WTC11 (cell line): ENCODE data around the gene CHST15. TPM values are rescaled to one million over a fixed set of nuclear protein-coding genes. Genes with fewer than 3 reads are reported as not detected.

Experiments used
- ATAC-seq: fragments of 200-7000 bp; cut with Tn5 transposase; 2 replicates; pipeline ENCODE4 v1.10.0; 2021; ENCODE audit warnings: mild to moderate bottlenecking, moderate library complexity
- CTCF ChIA-PET: fragments of 300-600 bp; sonication (Branson Sonifier 250); formaldehyde crosslinking; loops from one replicate; lab custom pipeline; 2021; ENCODE audit warnings: antibody characterized with exemption; lab: Charles Lee
- POLR2A ChIA-PET: fragments of 350-600 bp; sonication (Branson Sonifier 250); formaldehyde crosslinking; loops from one replicate; lab custom pipeline; 2021; ENCODE audit warnings: antibody characterized with exemption; lab: Charles Lee
- DNase-seq: peaks from one replicate; pipeline ENCODE4 v3.0.0; 2021; ENCODE audit warnings: low spot score
- H3K27ac Mint-ChIP-seq: 2 replicates; pipeline ENCODE4 v1.8.0; 2021; ENCODE audit warnings: mixed read lengths
- H3K27me3 Mint-ChIP-seq: 2 replicates; pipeline ENCODE4 v1.8.0; 2021; ENCODE audit warnings: low read depth, mild to moderate bottlenecking, moderate library complexity, mixed read lengths
- H3K36me3 Mint-ChIP-seq: 2 replicates; pipeline ENCODE4 v1.8.0; 2021; ENCODE audit warnings: mixed read lengths
- H3K4me1 Mint-ChIP-seq: 2 replicates; pipeline ENCODE4 v1.8.0; 2022; ENCODE audit warnings: mixed read lengths
- H3K4me3 Mint-ChIP-seq: 2 replicates; pipeline ENCODE4 v1.8.0; 2021; ENCODE audit warnings: mild to moderate bottlenecking, moderate library complexity, mixed read lengths
- H3K9me3 Mint-ChIP-seq: 2 replicates; pipeline ENCODE4 v1.8.0; 2021; ENCODE audit warnings: mixed read lengths
- AFF4 ChIP-seq: sonication (generic); formaldehyde crosslinking; IDR thresholded peaks from 2 replicates; pipeline ENCODE4 v1.8.1; 2023; ENCODE audit warnings: mild to moderate bottlenecking, missing genetic modification reagents, borderline replicate concordance
- CTCF ChIP-seq: fragments of 200-600 bp; IDR thresholded peaks from 2 replicates; pipeline ENCODE4 v1.8.0; 2022; ENCODE audit warnings: antibody characterized with exemption
- E2F1 ChIP-seq: sonication (generic); formaldehyde crosslinking; IDR thresholded peaks from 2 replicates; pipeline ENCODE4 v1.8.0; 2022; ENCODE audit warnings: mild to moderate bottlenecking, missing genetic modification reagents
- EMX1 ChIP-seq: fragments of 250-450 bp; sonication (Bioruptor Pico); IDR thresholded peaks from 2 replicates; pipeline ENCODE4 v1.8.0; 2021; ENCODE audit warnings: mild to moderate bottlenecking
- FOXK1 ChIP-seq: sonication (generic); formaldehyde crosslinking; IDR thresholded peaks from 2 replicates; pipeline ENCODE4 v1.8.0; 2022; ENCODE audit warnings: mild to moderate bottlenecking, moderate library complexity, missing genetic modification reagents
- HMGA2 ChIP-seq: fragments of 250-450 bp; sonication (Bioruptor Pico); IDR thresholded peaks from 2 replicates; pipeline ENCODE4 v1.4.0; 2021; ENCODE audit warnings: mild to moderate bottlenecking, moderate library complexity
- IRF2 ChIP-seq: sonication (generic); formaldehyde crosslinking; IDR thresholded peaks from 2 replicates; pipeline ENCODE4 v1.8.0; 2022; ENCODE audit warnings: low read depth, missing genetic modification reagents, borderline replicate concordance
- KAT7 ChIP-seq: sonication (generic); formaldehyde crosslinking; IDR thresholded peaks from 2 replicates; pipeline ENCODE4 v1.8.1; 2023; ENCODE audit warnings: missing genetic modification reagents, mild to moderate bottlenecking, borderline replicate concordance
- MAX ChIP-seq: sonication (generic); formaldehyde crosslinking; IDR thresholded peaks from 2 replicates; pipeline ENCODE4 v1.8.0; 2022; ENCODE audit warnings: mild to moderate bottlenecking, missing genetic modification reagents
- NFE2L1 ChIP-seq: sonication (generic); formaldehyde crosslinking; IDR thresholded peaks from 2 replicates; pipeline ENCODE4 v1.8.1; 2023; ENCODE audit warnings: missing genetic modification reagents
- NR1H2 ChIP-seq: sonication (generic); formaldehyde crosslinking; IDR thresholded peaks from 2 replicates; pipeline ENCODE4 v1.9.0; 2021; ENCODE audit warnings: mild to moderate bottlenecking, moderate library complexity, missing genetic modification reagents
- PRRX2 ChIP-seq: fragments of 250-450 bp; sonication (Bioruptor Pico); IDR thresholded peaks from 2 replicates; pipeline ENCODE4 v1.8.0; 2021; ENCODE audit warnings: mild to moderate bottlenecking
- TP53 ChIP-seq: sonication (generic); formaldehyde crosslinking; IDR thresholded peaks from 2 replicates; pipeline ENCODE4 v1.8.1; 2023; ENCODE audit warnings: mild to moderate bottlenecking, missing genetic modification reagents
- ZMAT4 ChIP-seq: fragments of 250-450 bp; sonication (Bioruptor Pico); IDR thresholded peaks from 2 replicates; pipeline ENCODE4 v1.9.0; 2021; ENCODE audit warnings: mild to moderate bottlenecking
- ZNF219 ChIP-seq: sonication (generic); formaldehyde crosslinking; IDR thresholded peaks from 2 replicates; pipeline ENCODE4 v1.8.0; 2023; ENCODE audit warnings: missing genetic modification reagents, mild to moderate bottlenecking, borderline replicate concordance
- ZNF425 ChIP-seq: fragments of 250-450 bp; sonication (Bioruptor Pico); conservative IDR thresholded peaks from 2 replicates; pipeline ENCODE4 v1.9.0; 2021; ENCODE audit warnings: mild to moderate bottlenecking
- total RNA-seq: library from RNA; stranded (reverse); gene quantifications from 3 replicates; pipeline ENCODE4 v1.2.3, GENCODE V29; 2021

Gene CHST15
- total RNA-seq, 1 experiment from 2014 or later = 10.7 TPM

- no peak overlapping the region for H3K4me3 Mint-ChIP-seq
- H3K4me1 Mint-ChIP-seq = peaks cover 28% of the 10 kb centered on the region
- H3K36me3 Mint-ChIP-seq = peaks cover 7% of the 10 kb centered on the region; the same call in 1 of the 2 replicates
- TF ChIP-seq FOXK1 (CRISPR knock-in tag) (no peak), MAX (CRISPR knock-in tag) (no peak), ZNF219 (no peak), IRF2 (CRISPR knock-in tag) (no peak), NFE2L1 (CRISPR knock-in tag) (no peak), ZNF425 (CRISPR knock-in tag) (no peak), CTCF (no peak), EMX1 (CRISPR knock-in tag) (no peak), PRRX2 (CRISPR knock-in tag) (no peak), TP53 (no peak), NR1H2 (CRISPR knock-in tag) (no peak), KAT7 (CRISPR knock-in tag) (no peak)
- no peaks in the 10 kb centered on the region for H3K27me3 Mint-ChIP-seq
- ATAC-seq = no peak
- no peak overlapping the region for H3K27ac Mint-ChIP-seq
- peaks cover 7% of the 10 kb centered on the region; the same call in 1 of the 2 replicates for H3K9me3 Mint-ChIP-seq
- DNase-seq = no peak
- ChIA-PET CTCF (interaction anchor here (0.8 to 1.9 kb wide), 2 partner anchors 8 to 88 kb away, joined by 3 to 6 read pairs; no protein-coding TSS in a partner anchor), POLR2A (no interaction called here)
These were observed 10.2 kb downstream of the CHST15 start for GRCh38 chr10:124083047-124083739.

GRCh38 chr10:124082555-124082954 is 10.8 kb downstream of the CHST15 start:
- H3K36me3 Mint-ChIP-seq = peaks cover 7% of the 10 kb centered on the region; the same call in 1 of the 2 replicates
- POLR2A ChIA-PET = no interaction called here
- no peak for DNase-seq
- no peak overlapping the region for H3K27ac Mint-ChIP-seq
- TF ChIP-seq E2F1 (CRISPR knock-in tag) (no peak), HMGA2 (CRISPR knock-in tag) (no peak), ZMAT4 (CRISPR knock-in tag) (no peak), AFF4 (CRISPR knock-in tag) (no peak)
- TF ChIP-seq, all 79 proteins: peak for 0
- no peak for ATAC-seq
- H3K9me3 Mint-ChIP-seq = peaks cover 7% of the 10 kb centered on the region; the same call in 1 of the 2 replicates
- H3K4me1 Mint-ChIP-seq = peaks cover 25% of the 10 kb centered on the region
- no peak overlapping the region for H3K4me3 Mint-ChIP-seq
- CTCF ChIA-PET = no interaction called here
- no peaks in the 10 kb centered on the region for H3K27me3 Mint-ChIP-seq
